DMS 273 (cell line): ENCODE data around the gene ADGRV1.
A peak's percentile ranks its signal among the peaks of the same experiment; 100 is the strongest.
"Not testable (repeated sequence)": the region's sequence is repeated elsewhere in the genome, so short reads cannot be mapped to it uniquely, and the experiment has no call there.

Source experiments
- DNase-seq: peaks from one replicate; lab custom pipeline; 2025; ENCODE audit not compliant: unreplicated experiment; lab: John Stamatoyannopoulos, UW

Gene ADGRV1

GRCh38 chr5:90703932-90704331, 145.3 kb downstream of the ADGRV1 start:
- no peak for DNase-seq

GRCh38 chr5:90707698-90708097, 149.1 kb downstream of the ADGRV1 start:
- DNase-seq: no peak

- peak; percentile 64 for DNase-seq
Measured at GRCh38 chr5:90709323-90710155, 150.9 kb downstream of the ADGRV1 start.

- no peak for DNase-seq
Measured at GRCh38 chr5:90718387-90718786, 159.8 kb downstream of the ADGRV1 start.

- DNase-seq: no peak
Measured at GRCh38 chr5:90739567-90739966, 181.0 kb downstream of the ADGRV1 start.

GRCh38 chr5:90740244-90740799, 181.7 kb downstream of the ADGRV1 start:
- no peak for DNase-seq

GRCh38 chr5:90741022-90741564, 182.5 kb downstream of the ADGRV1 start:
- no peak for DNase-seq

- no peak for DNase-seq
Measured at GRCh38 chr5:90746119-90746518, 187.5 kb downstream of the ADGRV1 start.

- DNase-seq: no peak
Measured at GRCh38 chr5:90747175-90747574, 188.6 kb downstream of the ADGRV1 start.

- peak; percentile 5 for DNase-seq
Measured at GRCh38 chr5:90747693-90748092, 189.1 kb downstream of the ADGRV1 start.

GRCh38 chr5:90759119-90759518, 200.5 kb downstream of the ADGRV1 start:
- no peak for DNase-seq

GRCh38 chr5:90767710-90768109, 209.1 kb downstream of the ADGRV1 start:
- no peak for DNase-seq

GRCh38 chr5:90770006-90770541, 211.5 kb downstream of the ADGRV1 start:
- not testable (repeated sequence) for DNase-seq

GRCh38 chr5:90777959-90778358, 219.4 kb downstream of the ADGRV1 start:
- no peak for DNase-seq

- DNase-seq: peak; percentile 83
Measured at GRCh38 chr5:90783460-90784333, 225.1 kb downstream of the ADGRV1 start.

GRCh38 chr5:90786756-90787155, 228.2 kb downstream of the ADGRV1 start:
- DNase-seq: no peak

- no peak for DNase-seq
Measured at GRCh38 chr5:90792725-90793124, 234.1 kb downstream of the ADGRV1 start.

- no peak for DNase-seq
Measured at GRCh38 chr5:90793183-90793582, 234.6 kb downstream of the ADGRV1 start.

GRCh38 chr5:90796919-90797318, 238.3 kb downstream of the ADGRV1 start:
- DNase-seq: not testable (repeated sequence)

- DNase-seq: not testable (repeated sequence)
Measured at GRCh38 chr5:90800082-90800481, 241.5 kb downstream of the ADGRV1 start.

- not testable (repeated sequence) for DNase-seq
Measured at GRCh38 chr5:90800515-90800914, 241.9 kb downstream of the ADGRV1 start.
